22Rv1 (cell line): Measurements from ENCODE around the gene PRDM15.

ENCODE experiments used
- ZFX ChIP-seq: fragments of 450-650 bp; IDR thresholded peaks from 2 replicates; pipeline ENCODE4 v1.6.1; 2017; ENCODE audit warnings: antibody characterized with exemption, borderline replicate concordance
- TF ChIP-seq, protein P1 (sequence below): fragments of 450-650 bp; IDR thresholded peaks from 2 replicates; pipeline ENCODE4 v1.5.1; 2017; ENCODE audit warnings: mild to moderate bottlenecking

DNA sequence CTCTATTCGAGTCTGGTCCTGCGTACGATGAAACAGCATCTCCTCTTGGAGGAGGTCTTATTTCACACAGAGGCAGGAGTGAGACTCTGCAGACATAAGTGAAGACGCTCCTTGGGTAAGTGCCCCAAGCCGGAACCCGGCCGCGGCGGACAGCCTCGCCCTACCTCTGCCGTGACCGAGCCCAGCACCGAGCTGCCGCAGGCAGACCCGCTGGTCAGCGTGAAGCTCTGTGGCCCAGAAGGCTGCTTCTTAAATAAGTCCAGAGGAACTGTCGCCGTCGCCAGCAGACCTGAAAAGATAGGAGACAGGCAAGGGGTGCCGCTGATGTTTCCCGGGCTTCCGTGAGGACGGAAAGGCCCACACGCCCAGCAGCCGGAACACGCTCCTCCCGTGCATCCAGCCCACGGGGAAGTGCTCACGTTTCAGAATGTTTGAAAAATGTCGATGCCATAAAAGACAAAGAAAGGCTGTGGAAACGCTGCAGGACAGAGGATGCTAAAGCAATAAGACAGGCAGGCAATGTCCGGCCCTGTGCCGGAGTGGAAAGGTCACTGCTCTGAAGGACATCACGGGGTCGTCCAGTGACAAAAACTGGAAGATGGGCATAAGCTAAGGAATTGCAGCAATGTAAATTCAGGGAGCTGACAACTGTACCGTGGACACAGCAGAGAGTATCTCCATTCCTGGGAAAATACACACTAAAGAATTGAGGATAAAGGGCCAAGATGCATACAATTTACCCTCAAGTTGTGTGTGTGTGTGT is 28.5 kb upstream of the PRDM15 start:
- TF ChIP-seq, protein P1, sequence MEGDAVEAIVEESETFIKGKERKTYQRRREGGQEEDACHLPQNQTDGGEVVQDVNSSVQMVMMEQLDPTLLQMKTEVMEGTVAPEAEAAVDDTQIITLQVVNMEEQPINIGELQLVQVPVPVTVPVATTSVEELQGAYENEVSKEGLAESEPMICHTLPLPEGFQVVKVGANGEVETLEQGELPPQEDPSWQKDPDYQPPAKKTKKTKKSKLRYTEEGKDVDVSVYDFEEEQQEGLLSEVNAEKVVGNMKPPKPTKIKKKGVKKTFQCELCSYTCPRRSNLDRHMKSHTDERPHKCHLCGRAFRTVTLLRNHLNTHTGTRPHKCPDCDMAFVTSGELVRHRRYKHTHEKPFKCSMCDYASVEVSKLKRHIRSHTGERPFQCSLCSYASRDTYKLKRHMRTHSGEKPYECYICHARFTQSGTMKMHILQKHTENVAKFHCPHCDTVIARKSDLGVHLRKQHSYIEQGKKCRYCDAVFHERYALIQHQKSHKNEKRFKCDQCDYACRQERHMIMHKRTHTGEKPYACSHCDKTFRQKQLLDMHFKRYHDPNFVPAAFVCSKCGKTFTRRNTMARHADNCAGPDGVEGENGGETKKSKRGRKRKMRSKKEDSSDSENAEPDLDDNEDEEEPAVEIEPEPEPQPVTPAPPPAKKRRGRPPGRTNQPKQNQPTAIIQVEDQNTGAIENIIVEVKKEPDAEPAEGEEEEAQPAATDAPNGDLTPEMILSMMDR: no peak
- TF ChIP-seq ZFX: no peak
